Fibroblast of lung (primary cell): Measurements from ENCODE around the gene KMO. TPM values are rescaled to one million over a fixed set of nuclear protein-coding genes. Genes with fewer than 3 reads are reported as not detected.

ENCODE experiments used
- DNase-seq, 2 donors: peaks; one replicate each; pipeline versions ENCODE4 v3.0.0 to v3.0.0-alpha.2; 2010; ENCODE audit warnings: low read depth in 2 of 2
- H2AFZ ChIP-seq: 2 replicates; pipeline ENCODE4 v1.5.1; 2012; ENCODE audit warnings: low read length, control low read depth, inconsistent platforms
- H3K27ac ChIP-seq: 2 replicates; pipeline ENCODE4 v1.5.1; 2011; ENCODE audit warnings: low read length, control low read depth; ENCODE audit not compliant: insufficient read depth
- H3K27me3 ChIP-seq: 2 replicates; pipeline ENCODE4 v1.5.1; 2011; ENCODE audit warnings: mild to moderate bottlenecking, low read length; ENCODE audit not compliant: control insufficient read depth, insufficient read depth
- H3K36me3 ChIP-seq: 2 replicates; pipeline ENCODE4 v1.5.1; 2011; ENCODE audit warnings: low read length; ENCODE audit not compliant: control insufficient read depth, insufficient read depth
- H3K4me1 ChIP-seq: 2 replicates; pipeline ENCODE4 v1.5.1; 2011; ENCODE audit warnings: low read length; ENCODE audit not compliant: control insufficient read depth, insufficient read depth; ENCODE audit errors: extremely low read depth
- H3K4me2 ChIP-seq: 2 replicates; pipeline ENCODE4 v1.5.1; 2011; ENCODE audit warnings: low read length, control low read depth; ENCODE audit not compliant: insufficient read depth; ENCODE audit errors: extremely low read depth
- H3K4me3 ChIP-seq, 4 experiments: fragments of 200-600 bp in 1 of 4; sonication (generic) in 1 of 4; replicated peaks in 1 of 4; 2 replicates each; pipeline ENCODE4 v1.5.1; 2011 to 2016; ENCODE audit warnings: low read length in 4 of 4, low read depth in 3 of 4, mild to moderate bottlenecking in 3 of 4, control low read depth in 2 of 4, inconsistent platforms in 1 of 4, mixed read lengths in 1 of 4; ENCODE audit not compliant: insufficient read depth in 1 of 4; ENCODE audit errors: control extremely low read depth in 1 of 4
- H3K79me2 ChIP-seq: 2 replicates; pipeline ENCODE4 v1.5.1; 2012; ENCODE audit warnings: mild to moderate bottlenecking, low read length, inconsistent platforms; ENCODE audit not compliant: control insufficient read depth, insufficient read depth
- H3K9ac ChIP-seq: 2 replicates; pipeline ENCODE4 v1.5.1; 2011; ENCODE audit warnings: mild to moderate bottlenecking, low read length, control low read depth; ENCODE audit not compliant: insufficient read depth
- H3K9me3 ChIP-seq: 2 replicates; pipeline ENCODE4 v1.5.1; 2012; ENCODE audit warnings: low read depth, low read length; ENCODE audit not compliant: control insufficient read depth, insufficient read depth
- H4K20me1 ChIP-seq: 2 replicates; pipeline ENCODE4 v1.5.1; 2011; ENCODE audit warnings: low read length; ENCODE audit not compliant: control insufficient read depth, insufficient read depth; ENCODE audit errors: extremely low read depth
- CTCF ChIP-seq, 2 donors: IDR thresholded peaks in 1 of 2; conservative IDR thresholded peaks in 1 of 2; 1 replicate in 1 of 2; 2 replicates in 1 of 2; pipeline ENCODE4 v1.5.1; 2011 to 2012; ENCODE audit warnings: low read length in 2 of 2, control low read depth in 1 of 2, inconsistent platforms in 1 of 2, low read depth in 1 of 2, mild to moderate bottlenecking in 1 of 2
- EZH2 ChIP-seq: IDR thresholded peaks from 2 replicates; pipeline ENCODE4 v1.5.1; 2012; ENCODE audit warnings: low read length, control low read depth, mild to moderate bottlenecking; ENCODE audit errors: missing control alignments
- polyA plus RNA-seq, 2 donors: library from polyadenylated mRNA; depleted of rRNA in 1 of 2; stranded (reverse) in 1 of 2; unstranded in 1 of 2; fragments of >200 nt; gene quantifications; 2 replicates each; pipeline ENCODE4 v1.2.1, GENCODE V29; 2011 to 2012; ENCODE audit warnings: missing spikeins in 1 of 2
- total RNA-seq: library from RNA; depleted of rRNA; stranded (reverse); fragments of >200 nt; gene quantifications from 2 replicates; pipeline ENCODE4 v1.2.1, GENCODE V29; 2014

Gene KMO
- total and polyA plus RNA-seq, 2 donors (not counting 1 experiment from before 2014, with no cell fraction given), result 0.07 TPM; not detected in 1

GRCh38 chr1:241513378-241513777 is 18.8 kb upstream of the KMO start:
- H3K27me3 ChIP-seq, result no peaks in the 10 kb centered on the region
- no peaks in the 10 kb centered on the region for H3K9me3 ChIP-seq
- no peak for DNase-seq
- H3K4me3 ChIP-seq, result no peak overlapping the region
- H3K36me3 ChIP-seq, result peaks cover 3% of the 10 kb centered on the region
- H3K27ac ChIP-seq, result no peak overlapping the region
- peaks cover 38% of the 10 kb centered on the region for H3K79me2 ChIP-seq
- no peak overlapping the region for H3K9ac ChIP-seq
- no peaks in the 10 kb centered on the region for H4K20me1 ChIP-seq
- peaks cover 2% of the 10 kb centered on the region for H3K4me1 ChIP-seq
- TF ChIP-seq EZH2 (no peak), CTCF (conservative IDR thresholded peaks at IDR 0.05 in 1 of 2, IDR thresholded peaks at IDR 0.05 in 1 of 2; ENCODE audit: low read depth in 1 of 2, low read length in 2 of 2) (no peak)
- no peak overlapping the region for H2AFZ ChIP-seq
- no peak overlapping the region for H3K4me2 ChIP-seq

DNA sequence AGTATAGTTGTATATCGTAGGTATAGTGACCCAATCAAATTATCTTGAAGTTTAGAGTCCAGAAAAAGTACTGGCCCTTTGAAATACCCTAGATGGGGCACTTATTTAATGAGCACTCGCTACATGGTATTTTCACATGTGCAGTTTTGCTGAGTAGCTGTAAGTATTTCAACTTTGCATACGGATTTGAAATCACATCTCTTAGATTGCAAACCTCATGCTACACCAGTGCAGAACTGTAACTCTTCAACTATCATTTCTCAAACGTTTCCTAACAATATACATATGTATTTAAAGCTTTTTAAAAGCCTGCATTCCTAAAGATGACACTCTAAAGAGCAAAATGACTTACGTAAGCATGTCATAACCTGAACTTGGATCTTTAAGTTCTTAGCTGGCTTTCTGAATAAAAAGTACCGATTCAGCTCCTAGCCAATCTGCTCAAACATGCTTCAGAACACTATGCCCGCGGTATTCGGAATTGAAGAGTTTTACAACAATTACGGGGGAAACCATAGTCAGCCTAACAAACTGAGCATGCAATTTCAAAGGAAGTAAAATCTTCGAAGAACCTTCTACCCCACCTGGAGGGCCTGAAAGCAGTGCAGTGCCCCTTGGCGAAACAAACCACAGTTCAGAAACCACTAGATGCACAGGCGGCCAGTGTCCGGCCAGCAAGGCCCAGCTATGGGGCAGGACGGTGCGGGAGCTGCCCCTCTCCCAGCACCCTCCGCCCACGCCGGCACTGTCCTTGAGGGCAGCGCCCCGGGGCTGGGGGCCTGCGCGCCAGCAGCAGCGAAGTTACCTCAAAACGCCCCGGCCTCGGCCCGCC is 13.5 kb upstream of the KMO start:
- H3K4me3 ChIP-seq, result peak overlapping the region; percentile 72 to 90 (median 84)
- H3K4me2 ChIP-seq, result peak overlapping the region; percentile 95
- peak overlapping the region; percentile 81 for H3K27ac ChIP-seq
- H3K9me3 ChIP-seq, result no peaks in the 10 kb centered on the region
- H3K27me3 ChIP-seq, result peaks cover 6% of the 10 kb centered on the region
- H3K9ac ChIP-seq, result peak overlapping the region; percentile 85
- no peaks in the 10 kb centered on the region for H3K36me3 ChIP-seq
- DNase-seq, result peak; percentile 27 to 45
- H3K79me2 ChIP-seq, result peaks cover 47% of the 10 kb centered on the region
- peak overlapping the region; percentile 60 for H2AFZ ChIP-seq
- peaks cover 2% of the 10 kb centered on the region for H3K4me1 ChIP-seq
- H4K20me1 ChIP-seq, result no peaks in the 10 kb centered on the region
- no peak for TF ChIP-seq EZH2
- TF ChIP-seq CTCF (conservative IDR thresholded peaks at IDR 0.05 in 1 of 2, IDR thresholded peaks at IDR 0.05 in 1 of 2; ENCODE audit: low read depth in 1 of 2, low read length in 2 of 2), result no peak

DNA sequence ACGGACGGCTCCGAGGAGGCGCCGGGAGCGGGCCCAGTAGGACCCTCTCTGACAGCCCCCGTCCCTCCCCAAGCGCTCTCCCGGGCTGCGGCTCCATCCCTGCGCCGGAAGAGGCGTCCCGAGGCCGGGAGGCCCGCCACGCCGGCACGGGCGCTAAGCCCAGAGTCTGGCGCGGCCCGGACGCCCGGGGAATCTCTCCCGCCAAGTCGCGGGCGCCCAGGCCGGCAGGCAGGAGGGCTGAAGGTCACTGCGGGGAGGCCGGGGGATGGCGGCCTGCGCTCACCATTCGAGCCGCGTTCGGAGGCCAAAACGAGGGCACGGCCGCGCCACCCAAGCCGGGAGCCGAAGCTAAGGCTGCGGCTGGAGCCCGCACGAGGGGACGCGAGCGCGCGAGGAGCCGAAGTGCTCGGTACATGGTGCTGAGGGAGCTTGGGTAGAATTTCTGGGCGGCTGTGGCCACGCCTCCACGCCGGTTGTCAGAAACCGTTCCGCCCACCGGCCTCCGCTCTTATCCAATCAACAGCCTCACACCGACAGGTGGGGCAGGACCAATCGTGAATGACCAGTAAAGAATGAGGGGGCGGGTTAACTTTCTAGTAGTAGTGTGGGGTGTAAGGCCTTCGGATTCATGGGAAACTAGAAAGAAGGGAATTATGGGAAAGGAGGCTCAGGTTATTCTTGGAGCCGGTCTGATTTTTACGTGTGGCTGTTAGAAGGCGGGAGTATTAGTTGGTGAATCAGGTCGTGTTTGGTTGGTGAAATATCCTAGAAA is 12.7 kb upstream of the KMO start, which contains the start of gene FH:
Gene FH (minus strand): TSS at position 448 of the 772 bp plus-strand sequence. CDS start 33 bp downstream, at position 415.
- no peak for TF ChIP-seq EZH2
- H3K27me3 ChIP-seq, result peaks cover 6% of the 10 kb centered on the region
- peak; percentile 98 for DNase-seq
- H3K4me3 ChIP-seq, result peak within 1 kb of the TSS; percentile 72 to 90 (median 84)
- no peaks in the 10 kb centered on the region for H4K20me1 ChIP-seq
- peak within 1 kb of the TSS; percentile 72 for H2AFZ ChIP-seq
- peaks cover 43% of the 10 kb centered on the region for H3K79me2 ChIP-seq
- H3K9me3 ChIP-seq, result no peaks in the 10 kb centered on the region
- peak within 1 kb of the TSS; percentile 85 for H3K9ac ChIP-seq
- peak within 1 kb of the TSS; percentile 95 for H3K4me2 ChIP-seq
- H3K4me1 ChIP-seq, result peaks cover 2% of the 10 kb centered on the region
- H3K36me3 ChIP-seq, result no peaks in the 10 kb centered on the region
- H3K27ac ChIP-seq, result peak within 1 kb of the TSS; percentile 81
